Urinary bladder (tissue), 4 donors: ENCODE measurements around the gene ANKRD33. TPM values are rescaled to one million over a fixed set of nuclear protein-coding genes. Genes with fewer than 3 reads are reported as not detected.

Experiments used
- DNase-seq: peaks from one replicate; pipeline ENCODE4 v3.0.0-alpha.2; 2015; ENCODE audit errors: extremely low spot score
- H3K27ac ChIP-seq: one replicate; pipeline ENCODE4 v1.5.1; 2013; ENCODE audit warnings: low read depth, mild to moderate bottlenecking, moderate library complexity
- H3K36me3 ChIP-seq: one replicate; pipeline ENCODE4 v1.6.1; 2013; ENCODE audit warnings: mild to moderate bottlenecking, moderate library complexity; ENCODE audit not compliant: insufficient read depth
- H3K4me1 ChIP-seq: one replicate; pipeline ENCODE4 v1.6.1; 2013; ENCODE audit warnings: mild to moderate bottlenecking, moderate library complexity; ENCODE audit not compliant: insufficient read depth
- H3K4me3 ChIP-seq: one replicate; pipeline ENCODE4 v1.5.1; 2013; ENCODE audit warnings: low read depth, low read length
- WGBS: extraction: QIAGEN DNeasy Blood & Tissue Kit; methylation state at CpG from one replicate; pipeline ENCODE4 v1.1.7; 2013; 5-methylcytosine and 5-hydroxymethylcytosine counted together
- polyA plus RNA-seq: library from polyadenylated mRNA; stranded (reverse); fragments of 200-250 nt; gene quantifications from one replicate; pipeline ENCODE4 v1.2.3, GENCODE V29; 2013
- total RNA-seq: library from RNA; depleted of rRNA; stranded (reverse); fragments of >200 nt; gene quantifications from one replicate; pipeline ENCODE4 v1.2.3, GENCODE V29; 2014
- donor health status: healthy with polysubstance abuse.
- donor health status: healthy.

Gene ANKRD33
- total and polyA plus RNA-seq, 2 donors = not detected

DNA sequence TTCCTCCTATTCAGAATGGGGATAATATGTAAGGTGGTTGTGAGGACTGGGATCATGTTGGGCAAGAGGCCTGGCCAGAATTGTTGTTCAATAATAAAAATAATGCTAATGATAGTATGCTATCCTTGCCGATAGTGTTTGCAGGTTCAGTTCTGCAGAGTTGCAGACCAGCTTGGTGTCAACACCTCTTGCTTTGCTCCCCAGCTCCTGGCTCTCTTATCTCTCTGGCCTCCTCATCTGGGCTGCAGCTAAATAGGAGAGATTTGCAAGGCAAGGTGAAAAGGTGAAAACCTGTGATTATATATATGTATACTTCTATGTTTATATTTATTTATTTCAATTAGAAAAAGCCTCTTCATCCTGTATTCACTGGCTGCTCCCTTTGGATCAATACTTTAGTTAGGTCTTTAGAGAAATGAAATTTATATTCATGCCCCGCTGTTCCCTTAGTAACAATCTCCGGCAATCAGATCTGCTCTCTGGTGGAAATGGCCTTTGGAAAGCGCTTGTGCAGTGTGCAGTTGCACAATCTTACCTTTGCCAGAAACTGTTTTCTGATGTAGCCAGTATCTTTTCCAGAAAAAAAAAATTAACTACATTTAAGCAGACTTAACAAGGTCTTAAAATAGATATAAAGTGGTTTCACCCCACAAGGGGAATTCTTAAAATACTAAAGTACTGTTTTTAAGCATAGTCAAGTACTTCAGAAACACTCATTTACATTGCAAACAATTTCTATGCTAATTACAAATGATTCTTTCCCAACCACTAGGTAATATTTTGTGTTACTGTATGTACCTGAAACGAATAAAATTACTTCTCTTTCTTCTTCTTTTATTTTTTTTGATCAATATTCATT lies 44.5 kb downstream of the ANKRD33 start:
- H3K4me3 ChIP-seq = no peak overlapping the region
- DNase-seq = no peak
- 68% methylated on average over 5 of the region's 5 CpGs for WGBS
- no peaks in the 10 kb centered on the region for H3K36me3 ChIP-seq
- H3K27ac ChIP-seq = no peak overlapping the region
- no peaks in the 10 kb centered on the region for H3K4me1 ChIP-seq

DNA sequence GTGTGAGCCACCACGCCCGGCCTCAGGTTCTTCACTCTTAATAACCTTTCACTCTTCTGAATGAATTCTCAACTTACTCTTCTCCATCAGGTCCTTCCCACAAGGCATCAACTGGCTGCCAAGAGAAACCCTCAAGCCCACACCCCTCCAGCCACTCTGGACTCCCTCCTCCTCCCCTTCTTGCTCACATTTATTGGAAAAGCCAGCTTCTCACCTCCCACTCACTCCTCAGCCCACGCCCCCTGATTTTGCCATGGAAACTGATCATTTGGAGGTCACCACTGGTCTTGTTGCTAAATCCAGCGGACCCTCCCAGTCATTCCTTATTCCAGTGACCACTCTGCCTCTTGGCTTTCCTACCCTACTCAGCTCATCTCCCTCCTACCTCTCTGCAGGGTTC lies 46.2 kb downstream of the ANKRD33 start:
- no peak overlapping the region for H3K4me3 ChIP-seq
- DNase-seq = no peak
- H3K27ac ChIP-seq = no peak overlapping the region
- no peaks in the 10 kb centered on the region for H3K36me3 ChIP-seq
- no peaks in the 10 kb centered on the region for H3K4me1 ChIP-seq
- WGBS = 94% methylated on average over 4 of the region's 4 CpGs

DNA sequence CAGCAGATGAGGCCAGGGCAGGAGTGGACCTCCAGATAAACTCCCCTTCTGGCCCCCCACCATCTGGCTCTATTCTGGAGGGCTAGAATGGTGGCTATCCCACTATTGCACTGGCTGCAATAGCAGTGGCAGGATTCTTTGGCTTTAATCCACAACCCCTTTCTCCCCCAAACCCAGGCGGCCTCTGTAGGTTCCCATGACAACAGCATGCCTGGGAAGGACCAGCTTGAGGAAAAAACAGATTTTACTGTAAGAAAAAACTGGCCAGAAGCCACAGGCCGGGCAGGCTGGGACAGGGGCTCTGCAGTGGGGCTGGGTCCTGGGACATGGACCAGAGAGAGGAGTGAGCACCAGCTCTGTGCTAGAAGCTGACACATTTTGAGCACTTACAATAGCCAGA lies 50.0 kb downstream of the ANKRD33 start:
- Histone ChIP-seq H3K4me1 (no peaks in the 10 kb centered on the region), H3K36me3 (no peaks in the 10 kb centered on the region), H3K27ac (no peak overlapping the region), H3K4me3 (no peak overlapping the region)
- WGBS = 56% methylated on average over 2 of the region's 2 CpGs
- no peak for DNase-seq

DNA sequence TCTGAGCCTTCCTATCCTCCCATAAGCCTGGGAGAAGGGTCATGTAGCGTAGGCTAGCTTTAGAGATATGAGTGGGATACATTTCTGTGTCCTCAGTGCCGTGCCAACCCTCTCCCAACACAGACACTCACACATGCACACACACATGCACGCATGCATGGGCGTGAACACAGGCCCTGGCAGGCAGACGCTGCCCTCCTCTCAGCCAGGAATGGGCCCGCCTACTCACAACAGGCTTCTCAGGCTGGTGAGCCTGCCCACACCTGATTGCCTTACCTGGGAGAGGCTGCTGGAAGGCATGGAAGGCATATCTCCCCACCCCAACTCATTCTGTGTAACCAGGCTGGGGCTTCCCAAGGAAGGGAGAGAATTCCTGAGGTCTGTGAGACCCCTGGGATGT lies 50.8 kb downstream of the ANKRD33 start:
- WGBS = 94% methylated on average over 6 of the region's 6 CpGs

DNA sequence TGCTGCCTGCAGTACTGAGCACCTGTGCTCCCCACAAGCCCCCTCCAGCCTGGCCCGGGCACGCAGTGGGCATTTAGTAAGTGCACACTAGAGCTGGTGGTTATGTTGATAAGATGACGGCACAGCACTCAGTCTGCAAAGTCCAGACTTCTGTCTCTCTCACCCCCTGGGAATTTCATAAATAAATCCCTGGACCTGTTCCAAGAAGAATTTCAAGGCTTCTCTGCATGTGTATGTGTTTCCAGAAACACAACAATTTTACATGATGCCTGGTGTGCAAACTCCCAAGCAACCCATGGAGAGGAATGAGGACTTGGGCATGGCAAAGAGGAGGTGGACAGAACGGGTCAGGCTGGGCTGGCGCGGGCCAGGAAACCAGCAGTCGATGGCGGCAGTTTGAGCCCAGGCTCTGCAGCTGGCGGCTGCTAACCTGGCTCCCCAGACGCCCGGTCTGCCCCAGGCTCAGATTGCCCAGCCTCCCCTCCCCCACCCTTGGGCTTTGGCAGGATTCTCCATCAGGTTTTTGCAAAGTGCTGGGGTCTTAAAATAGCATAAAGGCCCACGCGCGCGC lies 53.2 kb downstream of the ANKRD33 start:
- Histone ChIP-seq H3K27ac (no peak overlapping the region), H3K36me3 (no peaks in the 10 kb centered on the region), H3K4me3 (no peak overlapping the region), H3K4me1 (no peaks in the 10 kb centered on the region)
- DNase-seq = no peak
- WGBS = 25% methylated on average over 15 of the region's 15 CpGs

More for the DNA sequence above, 50.8 kb downstream of the ANKRD33 start:
- Histone ChIP-seq H3K4me1 (no peaks in the 10 kb centered on the region), H3K36me3 (no peaks in the 10 kb centered on the region), H3K4me3 (no peak overlapping the region), H3K27ac (no peak overlapping the region)
- no peak for DNase-seq

Other genes starting within 250 kb of the ANKRD33 start
- 0.53 TPM for gene FIGNL2, start 39.4 kb upstream of the ANKRD33 start, total RNA-seq
- gene FIGNL2, start 39.4 kb upstream of the ANKRD33 start, polyA plus RNA-seq = 0.33 TPM
- 47.9 TPM for gene ACVRL1, start 19.4 kb downstream of the ANKRD33 start, total RNA-seq
- 71.7 TPM for gene ACVRL1, start 19.4 kb downstream of the ANKRD33 start, polyA plus RNA-seq
- 9.5 TPM for gene ACVR1B, start 63.6 kb downstream of the ANKRD33 start, total RNA-seq
- 14.8 TPM for gene ACVR1B, start 63.6 kb downstream of the ANKRD33 start, polyA plus RNA-seq
- gene TAMALIN, start 118.8 kb downstream of the ANKRD33 start, total RNA-seq = 13.0 TPM
- 51.8 TPM for gene TAMALIN, start 118.8 kb downstream of the ANKRD33 start, polyA plus RNA-seq
- gene NR4A1, start 163.3 kb downstream of the ANKRD33 start, total RNA-seq = 18.3 TPM
- gene NR4A1, start 163.3 kb downstream of the ANKRD33 start, polyA plus RNA-seq = 307 TPM
- 20.4 TPM for gene ATG101, start 181.9 kb downstream of the ANKRD33 start, total RNA-seq
- 46.4 TPM for gene ATG101, start 181.9 kb downstream of the ANKRD33 start, polyA plus RNA-seq
- gene SMIM41, start 191.6 kb downstream of the ANKRD33 start, total RNA-seq = 3.4 TPM
- 5.5 TPM for gene SMIM41, start 191.6 kb downstream of the ANKRD33 start, polyA plus RNA-seq